PC-3 (cell line): ENCODE results near the gene SPRN.

Experiments used
- EZH2 ChIP-seq: fragments of 300-600 bp; sonication (generic); IDR thresholded peaks from one replicate; pipeline ENCODE4 v1.6.1; 2017; ENCODE audit warnings: antibody characterized with exemption, mild to moderate bottlenecking, low read length; ENCODE audit not compliant: unreplicated experiment
- EZH2phosphoT487 ChIP-seq: fragments of 300-600 bp; sonication (generic); IDR thresholded peaks from 2 replicates; pipeline ENCODE4 v1.6.1; 2018; ENCODE audit warnings: mild to moderate bottlenecking, antibody characterized with exemption, low read length, borderline replicate concordance
- TF ChIP-seq, protein P1 (sequence below): fragments of 300-600 bp; sonication (generic); conservative IDR thresholded peaks from 2 replicates; pipeline ENCODE4 v1.5.1; 2017; ENCODE audit warnings: antibody characterized with exemption, low read depth, mild to moderate bottlenecking, low read length

DNA sequence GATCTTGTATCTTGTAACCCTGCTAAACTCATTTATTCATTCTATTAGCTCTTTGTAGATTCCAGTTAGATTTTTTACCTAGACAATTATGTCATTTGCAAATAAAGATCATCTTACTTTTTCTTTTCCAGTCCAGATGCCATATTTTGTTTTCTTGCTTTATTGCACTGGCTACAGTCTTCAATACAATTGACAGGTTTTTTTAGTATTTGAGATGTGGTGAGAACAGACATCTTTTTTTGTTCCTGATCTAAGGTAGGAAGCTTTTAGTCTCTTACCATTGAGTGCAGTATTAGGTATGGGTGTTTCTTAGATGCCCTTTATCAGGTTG is 12.1 kb downstream of the SPRN start:
- TF ChIP-seq, protein P1, sequence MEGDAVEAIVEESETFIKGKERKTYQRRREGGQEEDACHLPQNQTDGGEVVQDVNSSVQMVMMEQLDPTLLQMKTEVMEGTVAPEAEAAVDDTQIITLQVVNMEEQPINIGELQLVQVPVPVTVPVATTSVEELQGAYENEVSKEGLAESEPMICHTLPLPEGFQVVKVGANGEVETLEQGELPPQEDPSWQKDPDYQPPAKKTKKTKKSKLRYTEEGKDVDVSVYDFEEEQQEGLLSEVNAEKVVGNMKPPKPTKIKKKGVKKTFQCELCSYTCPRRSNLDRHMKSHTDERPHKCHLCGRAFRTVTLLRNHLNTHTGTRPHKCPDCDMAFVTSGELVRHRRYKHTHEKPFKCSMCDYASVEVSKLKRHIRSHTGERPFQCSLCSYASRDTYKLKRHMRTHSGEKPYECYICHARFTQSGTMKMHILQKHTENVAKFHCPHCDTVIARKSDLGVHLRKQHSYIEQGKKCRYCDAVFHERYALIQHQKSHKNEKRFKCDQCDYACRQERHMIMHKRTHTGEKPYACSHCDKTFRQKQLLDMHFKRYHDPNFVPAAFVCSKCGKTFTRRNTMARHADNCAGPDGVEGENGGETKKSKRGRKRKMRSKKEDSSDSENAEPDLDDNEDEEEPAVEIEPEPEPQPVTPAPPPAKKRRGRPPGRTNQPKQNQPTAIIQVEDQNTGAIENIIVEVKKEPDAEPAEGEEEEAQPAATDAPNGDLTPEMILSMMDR, result no peak
- TF ChIP-seq EZH2 (no peak), EZH2phosphoT487 (no peak)
